Testis (tissue), 2 donors: ENCODE data around the gene RBM33.

Source experiments
- CTCF ChIP-seq, 3 experiments: fragments of 450-650 bp in 2 of 3; fragments of 200-600 bp in 1 of 3; sonication (generic) in 1 of 3; IDR thresholded peaks; one replicate each; pipeline ENCODE4 v1.5.1; 2016 to 2019; ENCODE audit warnings: antibody characterized with exemption in 3 of 3, mild to moderate bottlenecking in 2 of 3, moderate library complexity in 1 of 3
- POLR2A ChIP-seq: fragments of 450-650 bp; IDR thresholded peaks from one replicate; pipeline ENCODE4 v1.6.1; 2017; ENCODE audit warnings: antibody characterized with exemption, mild to moderate bottlenecking, moderate library complexity

GRCh38 chr7:155754165-155754564 lies 109.7 kb downstream of the RBM33 start:
- TF ChIP-seq CTCF (IDR thresholded peaks at IDR 0.05) = no peak
- no peak for TF ChIP-seq POLR2A
